ENCODE data around the gene AGRN.
A peak's percentile ranks its signal among the peaks of the same experiment; 100 is the strongest.
"Not testable (repeated sequence)": the region's sequence is repeated elsewhere in the genome, so short reads cannot be mapped to it uniquely, and the experiment has no call there.

The AGRN gene

GRCh38 chr1:993379-993995, 26.4 kb upstream of the AGRN start:
- no peak overlapping the region for H3K4me3 ChIP-seq (ENCODE audit: low read length in 2 of 2)
- no peak overlapping the region for H3K18ac ChIP-seq (ENCODE audit: low read length)
- no peak overlapping the region for H3K4me2 ChIP-seq (ENCODE audit: insufficient read depth, low read length, poor library complexity, severe bottlenecking)
- no CpG with 5 or more reads among the region's 15 CpGs for WGBS, 2 donors (ENCODE audit: extremely low coverage in 2 of 2, insufficient read length in 2 of 2, insufficient replicate concordance in 1 of 2)
- no peak overlapping the region for H3K9ac ChIP-seq (ENCODE audit: low read depth, low read length, poor library complexity)
- H2BK15ac ChIP-seq (ENCODE audit: low read length), result no peak overlapping the region
- no peak overlapping the region for H4K91ac ChIP-seq (ENCODE audit: low read depth, low read length, poor library complexity)
- no peak overlapping the region for H2BK12ac ChIP-seq (ENCODE audit: low read length)
- no peak overlapping the region for H2BK120ac ChIP-seq (ENCODE audit: low read depth, low read length)
- peaks cover 0 to 5% of the 10 kb centered on the region in 2 donors for H3K36me3 ChIP-seq (replicated peaks in 1 of 2; ENCODE audit: control insufficient read depth in 2 of 2, insufficient read depth in 2 of 2, low read length in 2 of 2)
- H3K4me1 ChIP-seq (ENCODE audit: control insufficient read depth in 2 of 2, insufficient read depth in 1 of 2, low read depth in 1 of 2, low read length in 2 of 2), result peaks cover 13 to 19% of the 10 kb centered on the region in 2 donors
- peaks cover 8 to 14% of the 10 kb centered on the region in 2 donors for H3K9me3 ChIP-seq (replicated peaks in 1 of 2; ENCODE audit: control insufficient read depth in 2 of 2, insufficient read depth in 1 of 2, low read depth in 1 of 2, low read length in 2 of 2)
- H2BK5ac ChIP-seq (ENCODE audit: low read length), result no peak overlapping the region
- no peak overlapping the region for H3K4ac ChIP-seq (ENCODE audit: low read length)
- peaks cover 12% of the 10 kb centered on the region for H3K79me1 ChIP-seq (ENCODE audit: low read depth, low read length)
- peaks cover 0 to 9% (median 0%) of the 10 kb centered on the region in 3 experiments for H3K27me3 ChIP-seq (ENCODE audit: control insufficient read depth in 3 of 3, insufficient read depth in 3 of 3, low read depth in 1 of 3, low read length in 3 of 3)
- H2AFZ ChIP-seq (ENCODE audit: low read length), result no peak overlapping the region
- no peak overlapping the region for H3K27ac ChIP-seq (replicated peaks; ENCODE audit: low read length)
- no peak overlapping the region for H2AK5ac ChIP-seq (ENCODE audit: low read depth, low read length)
- H4K8ac ChIP-seq (ENCODE audit: low read depth, low read length), result no peak overlapping the region
- H3K14ac ChIP-seq (ENCODE audit: low read length), result no peak overlapping the region
- DNase-seq (ENCODE audit: low spot score), result no peak
- H3K23ac ChIP-seq (ENCODE audit: low read depth, low read length, poor library complexity), result no peak overlapping the region

GRCh38 chr1:994546-994945, 25.4 kb upstream of the AGRN start:
- not testable (repeated sequence) for H3K23ac ChIP-seq (ENCODE audit: low read depth, low read length, poor library complexity); H3K4me2 ChIP-seq (ENCODE audit: insufficient read depth, low read length, poor library complexity, severe bottlenecking); H4K91ac ChIP-seq (ENCODE audit: low read depth, low read length, poor library complexity); H3K27me3 ChIP-seq (ENCODE audit: control insufficient read depth in 3 of 3, insufficient read depth in 3 of 3, low read depth in 1 of 3, low read length in 3 of 3); H3K4ac ChIP-seq (ENCODE audit: low read length); H3K36me3 ChIP-seq (replicated peaks in 1 of 2; ENCODE audit: control insufficient read depth in 2 of 2, insufficient read depth in 2 of 2, low read length in 2 of 2); H2AFZ ChIP-seq (ENCODE audit: low read length); H2BK5ac ChIP-seq (ENCODE audit: low read length); H3K4me3 ChIP-seq (ENCODE audit: low read length in 2 of 2); H2AK5ac ChIP-seq (ENCODE audit: low read depth, low read length); H3K14ac ChIP-seq (ENCODE audit: low read length); H2BK15ac ChIP-seq (ENCODE audit: low read length); H2BK120ac ChIP-seq (ENCODE audit: low read depth, low read length); H3K18ac ChIP-seq (ENCODE audit: low read length); DNase-seq (ENCODE audit: low spot score); H3K9ac ChIP-seq (ENCODE audit: low read depth, low read length, poor library complexity); H3K27ac ChIP-seq (replicated peaks; ENCODE audit: low read length); H3K9me3 ChIP-seq (replicated peaks in 1 of 2; ENCODE audit: control insufficient read depth in 2 of 2, insufficient read depth in 1 of 2, low read depth in 1 of 2, low read length in 2 of 2); H4K8ac ChIP-seq (ENCODE audit: low read depth, low read length); H2BK12ac ChIP-seq (ENCODE audit: low read length)
- peaks cover 18% of the 10 kb centered on the region for H3K79me1 ChIP-seq (ENCODE audit: low read depth, low read length)
- no CpG with 5 or more reads among the region's 6 CpGs for WGBS, 2 donors (ENCODE audit: extremely low coverage in 2 of 2, insufficient read length in 2 of 2, insufficient replicate concordance in 1 of 2)
- peaks cover 13 to 19% of the 10 kb centered on the region in 2 donors for H3K4me1 ChIP-seq (ENCODE audit: control insufficient read depth in 2 of 2, insufficient read depth in 1 of 2, low read depth in 1 of 2, low read length in 2 of 2)

- Histone ChIP-seq H3K9ac (ENCODE audit: low read depth, low read length, poor library complexity) (no peak overlapping the region), H3K27me3 (ENCODE audit: control insufficient read depth in 3 of 3, insufficient read depth in 3 of 3, low read depth in 1 of 3, low read length in 3 of 3) (peaks cover 0 to 9% (median 0%) of the 10 kb centered on the region in 3 experiments), H2AK5ac (ENCODE audit: low read depth, low read length) (no peak overlapping the region), H3K4ac (ENCODE audit: low read length) (no peak overlapping the region), H2AFZ (ENCODE audit: low read length) (no peak overlapping the region), H3K4me3 (ENCODE audit: low read length in 2 of 2) (no peak overlapping the region), H3K36me3 (replicated peaks in 1 of 2; ENCODE audit: control insufficient read depth in 2 of 2, insufficient read depth in 2 of 2, low read length in 2 of 2) (peaks cover 0 to 5% of the 10 kb centered on the region in 2 donors), H2BK15ac (ENCODE audit: low read length) (no peak overlapping the region), H3K79me1 (ENCODE audit: low read depth, low read length) (peaks cover 22% of the 10 kb centered on the region), H3K23ac (ENCODE audit: low read depth, low read length, poor library complexity) (no peak overlapping the region), H3K18ac (ENCODE audit: low read length) (peak overlapping the region; percentile 64), H3K27ac (replicated peaks; ENCODE audit: low read length) (peak overlapping the region; percentile 27), H2BK12ac (ENCODE audit: low read length) (no peak overlapping the region), H3K4me1 (ENCODE audit: control insufficient read depth in 2 of 2, insufficient read depth in 1 of 2, low read depth in 1 of 2, low read length in 2 of 2) (peaks cover 15 to 19% of the 10 kb centered on the region in 2 donors), H3K4me2 (ENCODE audit: insufficient read depth, low read length, poor library complexity, severe bottlenecking) (no peak overlapping the region), H2BK5ac (ENCODE audit: low read length) (no peak overlapping the region), H4K8ac (ENCODE audit: low read depth, low read length) (no peak overlapping the region), H2BK120ac (ENCODE audit: low read depth, low read length) (no peak overlapping the region), H3K14ac (ENCODE audit: low read length) (peak overlapping the region; percentile 31), H3K9me3 (replicated peaks in 1 of 2; ENCODE audit: control insufficient read depth in 2 of 2, insufficient read depth in 1 of 2, low read depth in 1 of 2, low read length in 2 of 2) (peaks cover 8 to 10% of the 10 kb centered on the region in 2 donors), H4K91ac (ENCODE audit: low read depth, low read length, poor library complexity) (no peak overlapping the region)
- no CpG with 5 or more reads among the region's 30 CpGs for WGBS, 2 donors (ENCODE audit: extremely low coverage in 2 of 2, insufficient read length in 2 of 2, insufficient replicate concordance in 1 of 2)
- DNase-seq (ENCODE audit: low spot score), result no peak
These were observed 24.0 kb upstream of the AGRN start for GRCh38 chr1:995665-996633.

Measured in neuronal stem cell (in vitro differentiated cells).